SIG-M5 (cell line): ENCODE results near the gene MRPL32.
"Not testable (repeated sequence)": the region's sequence is repeated elsewhere in the genome, so short reads cannot be mapped to it uniquely, and the experiment has no call there.

Experiments used
- DNase-seq: peaks from one replicate; lab custom pipeline; 2025; lab: John Stamatoyannopoulos, UW

MRPL32 gene

GRCh38 chr7:42931834-42932651, at the start of gene MRPL32, which contains the start of gene PSMA2:
Gene MRPL32 (plus strand): TSS chr7:42932376. CDS start chr7:42932387, 11 bp downstream.
Gene PSMA2 (minus strand): TSS chr7:42932174. CDS start chr7:42932158, 16 bp downstream.
- DNase-seq, result peak; percentile 96

- no peak for DNase-seq
Measured at GRCh38 chr7:42883950-42884349, 48.2 kb upstream of the MRPL32 start.

GRCh38 chr7:42885183-42885582, 47.0 kb upstream of the MRPL32 start:
- DNase-seq, result not testable (repeated sequence)

GRCh38 chr7:42886129-42886528, 46.0 kb upstream of the MRPL32 start:
- no peak for DNase-seq

GRCh38 chr7:42886893-42887505, 45.2 kb upstream of the MRPL32 start:
- DNase-seq, result no peak

- no peak for DNase-seq
Measured at GRCh38 chr7:42893346-42894240, 38.6 kb upstream of the MRPL32 start.

GRCh38 chr7:42900842-42901241, 31.3 kb upstream of the MRPL32 start:
- no peak for DNase-seq

GRCh38 chr7:42902331-42902730, 29.8 kb upstream of the MRPL32 start:
- DNase-seq, result no peak

- no peak for DNase-seq
Measured at GRCh38 chr7:42906181-42906580, 26.0 kb upstream of the MRPL32 start.

GRCh38 chr7:42907316-42907715, 24.9 kb upstream of the MRPL32 start:
- no peak for DNase-seq

GRCh38 chr7:42910306-42910705, 21.9 kb upstream of the MRPL32 start:
- DNase-seq, result no peak

- peak; percentile 27 for DNase-seq
Measured at GRCh38 chr7:42911454-42912447, 20.4 kb upstream of the MRPL32 start, which contains the start of gene C7orf25. Gene C7orf25 (minus strand): TSS chr7:42912070. CDS start chr7:42910900, 1,170 bp downstream.

- DNase-seq, result no peak
Measured at GRCh38 chr7:42913591-42913990, 18.6 kb upstream of the MRPL32 start.

GRCh38 chr7:42914009-42914408, 18.2 kb upstream of the MRPL32 start:
- DNase-seq, result no peak

- no peak for DNase-seq
Measured at GRCh38 chr7:42914421-42915045, 17.6 kb upstream of the MRPL32 start.

GRCh38 chr7:42915356-42915755, 16.8 kb upstream of the MRPL32 start:
- no peak for DNase-seq

- no peak for DNase-seq
Measured at GRCh38 chr7:42922017-42922753, 10.0 kb upstream of the MRPL32 start.

- DNase-seq, result peak; percentile 36
Measured at GRCh38 chr7:42924223-42924838, 7.8 kb upstream of the MRPL32 start.

- no peak for DNase-seq
Measured at GRCh38 chr7:42925630-42926029, 6.5 kb upstream of the MRPL32 start.
